Thoracic aorta (tissue), 2 donors: ENCODE results near the gene CTSO. TPM values are rescaled to one million over a fixed set of nuclear protein-coding genes. Genes with fewer than 3 reads are reported as not detected.
A peak's percentile ranks its signal among the peaks of the same experiment; 100 is the strongest.

Experiments
- ATAC-seq: fragments of 150-250 bp; one replicate; pipeline ENCODE4 v1.8.0; 2017; ENCODE audit warnings: low read depth; ENCODE audit not compliant: insufficient number of reproducible peaks, low FRiP score
- DNase-seq: peaks from one replicate; pipeline ENCODE4 v3.0.0-alpha.2; 2020; ENCODE audit warnings: low spot score
- H3K27ac ChIP-seq, 2 donors: fragments of 200-600 bp; sonication (generic); 1 replicate in 1 of 2; 2 replicates in 1 of 2; pipeline ENCODE4 v1.5.1; 2016; ENCODE audit warnings: mild to moderate bottlenecking in 2 of 2, moderate library complexity in 2 of 2
- H3K27me3 ChIP-seq: fragments of 200-600 bp; sonication (generic); replicated peaks from 2 replicates; pipeline ENCODE4 v1.6.0; 2016; ENCODE audit warnings: mild to moderate bottlenecking; ENCODE audit not compliant: insufficient read depth
- H3K36me3 ChIP-seq: fragments of 200-600 bp; sonication (generic); one replicate; pipeline ENCODE4 v1.5.1; 2016
- H3K4me1 ChIP-seq, 2 donors: fragments of 200-600 bp; sonication (generic); 1 replicate in 1 of 2; 2 replicates in 1 of 2; pipeline versions ENCODE4 v1.5.1 to v1.6.0; 2016; ENCODE audit warnings: low read depth in 2 of 2, mild to moderate bottlenecking in 1 of 2; ENCODE audit not compliant: control insufficient read depth in 1 of 2
- H3K4me3 ChIP-seq: fragments of 200-600 bp; sonication (generic); 2 replicates; pipeline ENCODE4 v1.5.1; 2016; ENCODE audit warnings: mild to moderate bottlenecking
- H3K9me3 ChIP-seq: fragments of 200-600 bp; sonication (generic); 2 replicates; pipeline ENCODE4 v1.5.1; 2016
- total RNA-seq, 2 donors: library from RNA; depleted of rRNA; stranded (reverse); fragments of >200 nt; gene quantifications; one replicate each; pipeline versions ENCODE4 v1.1.0 to v1.2.3, GENCODE V29; 2016
- TF ChIP-seq, protein P1 (sequence below): fragments of 200-600 bp; sonication (generic); IDR thresholded peaks from one replicate; pipeline ENCODE4 v1.5.1; 2019; ENCODE audit warnings: antibody characterized with exemption

Gene CTSO, protein sequence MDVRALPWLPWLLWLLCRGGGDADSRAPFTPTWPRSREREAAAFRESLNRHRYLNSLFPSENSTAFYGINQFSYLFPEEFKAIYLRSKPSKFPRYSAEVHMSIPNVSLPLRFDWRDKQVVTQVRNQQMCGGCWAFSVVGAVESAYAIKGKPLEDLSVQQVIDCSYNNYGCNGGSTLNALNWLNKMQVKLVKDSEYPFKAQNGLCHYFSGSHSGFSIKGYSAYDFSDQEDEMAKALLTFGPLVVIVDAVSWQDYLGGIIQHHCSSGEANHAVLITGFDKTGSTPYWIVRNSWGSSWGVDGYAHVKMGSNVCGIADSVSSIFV
- total RNA-seq = 10 to 100 TPM; 31.1 to 36.6 TPM

GRCh38 chr4:155953151-155954117 is at the start of gene CTSO:
CTSO (minus strand) TSS chr4:155953866; CDS start chr4:155953847, 19 bp downstream.
- Histone ChIP-seq H3K4me1 (peaks cover 0 to 10% of the 10 kb centered on the region in 2 donors), H3K27ac (peak within 1 kb of the TSS; percentile 97 to 99), H3K4me3 (peak within 1 kb of the TSS; percentile 85), H3K9me3 (no peaks in the 10 kb centered on the region), H3K36me3 (no peaks in the 10 kb centered on the region), H3K27me3 (no peaks in the 10 kb centered on the region)
- DNase-seq (peak; percentile 26), ATAC-seq (peak; percentile 75)
- TF ChIP-seq, protein P1, sequence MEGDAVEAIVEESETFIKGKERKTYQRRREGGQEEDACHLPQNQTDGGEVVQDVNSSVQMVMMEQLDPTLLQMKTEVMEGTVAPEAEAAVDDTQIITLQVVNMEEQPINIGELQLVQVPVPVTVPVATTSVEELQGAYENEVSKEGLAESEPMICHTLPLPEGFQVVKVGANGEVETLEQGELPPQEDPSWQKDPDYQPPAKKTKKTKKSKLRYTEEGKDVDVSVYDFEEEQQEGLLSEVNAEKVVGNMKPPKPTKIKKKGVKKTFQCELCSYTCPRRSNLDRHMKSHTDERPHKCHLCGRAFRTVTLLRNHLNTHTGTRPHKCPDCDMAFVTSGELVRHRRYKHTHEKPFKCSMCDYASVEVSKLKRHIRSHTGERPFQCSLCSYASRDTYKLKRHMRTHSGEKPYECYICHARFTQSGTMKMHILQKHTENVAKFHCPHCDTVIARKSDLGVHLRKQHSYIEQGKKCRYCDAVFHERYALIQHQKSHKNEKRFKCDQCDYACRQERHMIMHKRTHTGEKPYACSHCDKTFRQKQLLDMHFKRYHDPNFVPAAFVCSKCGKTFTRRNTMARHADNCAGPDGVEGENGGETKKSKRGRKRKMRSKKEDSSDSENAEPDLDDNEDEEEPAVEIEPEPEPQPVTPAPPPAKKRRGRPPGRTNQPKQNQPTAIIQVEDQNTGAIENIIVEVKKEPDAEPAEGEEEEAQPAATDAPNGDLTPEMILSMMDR = peak; percentile 62

GRCh38 chr4:156000491-156000890 is 46.8 kb upstream of the CTSO start:
- no peak overlapping the region for H3K27ac ChIP-seq
- no peaks in the 10 kb centered on the region for H3K36me3 ChIP-seq
- TF ChIP-seq, protein P1 = no peak
- H3K4me1 ChIP-seq = no peaks in the 10 kb centered on the region
- no peak for DNase-seq
- H3K4me3 ChIP-seq = no peak overlapping the region
- ATAC-seq = no peak
- no peaks in the 10 kb centered on the region for H3K9me3 ChIP-seq
- no peaks in the 10 kb centered on the region for H3K27me3 ChIP-seq

- Histone ChIP-seq H3K36me3 (no peaks in the 10 kb centered on the region), H3K9me3 (no peaks in the 10 kb centered on the region), H3K4me1 (no peaks in the 10 kb centered on the region), H3K27ac (no peak overlapping the region), H3K4me3 (no peak overlapping the region), H3K27me3 (no peaks in the 10 kb centered on the region)
- TF ChIP-seq, protein P1 = no peak
- DNase-seq = no peak
- no peak for ATAC-seq
Measured at GRCh38 chr4:155999725-156000124, 46.1 kb upstream of the CTSO start.

- Histone ChIP-seq H3K27ac (no peak overlapping the region), H3K36me3 (no peaks in the 10 kb centered on the region), H3K9me3 (peaks cover 3% of the 10 kb centered on the region), H3K27me3 (no peaks in the 10 kb centered on the region), H3K4me3 (no peak overlapping the region), H3K4me1 (no peaks in the 10 kb centered on the region)
- TF ChIP-seq, protein P1 = no peak
- ATAC-seq (no peak), DNase-seq (no peak)
Measured at GRCh38 chr4:155995069-155995468, 41.4 kb upstream of the CTSO start.
